Stimulated activated CD4-positive, alpha-beta T cell treated with anti-CD3 and anti-CD28 coated beads, Interleukin-2, amount 100 ng/mL, for 48 hours (primary cell): ENCODE results near the gene SHB.

Experiments
- DNase-seq, 2 donors: peaks; one replicate each; pipeline ENCODE4 v3.0.0-alpha.2; 2020

Gene SHB

GRCh38 chr9:37947977-37948376 is 121.0 kb downstream of the SHB start:
- DNase-seq, result no peak

DNA sequence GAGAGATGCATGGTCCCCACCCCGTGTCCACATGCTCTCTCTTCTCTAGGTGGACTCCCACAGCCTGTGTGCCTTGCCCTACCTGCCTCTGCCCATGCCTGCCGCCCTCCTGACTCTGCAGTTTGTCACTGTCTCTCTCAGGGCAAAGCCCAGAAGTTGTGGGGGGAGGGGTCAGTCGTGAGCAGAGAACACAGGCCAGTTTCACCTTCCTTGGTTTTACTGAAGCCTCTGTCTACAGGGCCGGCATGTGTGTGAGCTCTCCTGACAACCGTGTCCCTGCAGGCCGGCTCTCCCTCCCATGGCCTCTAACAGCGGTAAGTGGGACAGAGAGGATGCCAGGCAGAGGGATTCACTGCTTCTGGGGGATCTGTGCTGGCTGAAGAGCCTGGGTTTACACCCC is 121.6 kb downstream of the SHB start:
- no peak for DNase-seq

GRCh38 chr9:37946971-37947370 is 122.1 kb downstream of the SHB start:
- no peak for DNase-seq

- DNase-seq, result no peak
Observed at GRCh38 chr9:37946041-37946440, 123.0 kb downstream of the SHB start.

GRCh38 chr9:37944671-37945481 is 124.2 kb downstream of the SHB start:
- DNase-seq, result no peak

- DNase-seq, result no peak
Observed at GRCh38 chr9:37944266-37944650, 124.8 kb downstream of the SHB start.

DNA sequence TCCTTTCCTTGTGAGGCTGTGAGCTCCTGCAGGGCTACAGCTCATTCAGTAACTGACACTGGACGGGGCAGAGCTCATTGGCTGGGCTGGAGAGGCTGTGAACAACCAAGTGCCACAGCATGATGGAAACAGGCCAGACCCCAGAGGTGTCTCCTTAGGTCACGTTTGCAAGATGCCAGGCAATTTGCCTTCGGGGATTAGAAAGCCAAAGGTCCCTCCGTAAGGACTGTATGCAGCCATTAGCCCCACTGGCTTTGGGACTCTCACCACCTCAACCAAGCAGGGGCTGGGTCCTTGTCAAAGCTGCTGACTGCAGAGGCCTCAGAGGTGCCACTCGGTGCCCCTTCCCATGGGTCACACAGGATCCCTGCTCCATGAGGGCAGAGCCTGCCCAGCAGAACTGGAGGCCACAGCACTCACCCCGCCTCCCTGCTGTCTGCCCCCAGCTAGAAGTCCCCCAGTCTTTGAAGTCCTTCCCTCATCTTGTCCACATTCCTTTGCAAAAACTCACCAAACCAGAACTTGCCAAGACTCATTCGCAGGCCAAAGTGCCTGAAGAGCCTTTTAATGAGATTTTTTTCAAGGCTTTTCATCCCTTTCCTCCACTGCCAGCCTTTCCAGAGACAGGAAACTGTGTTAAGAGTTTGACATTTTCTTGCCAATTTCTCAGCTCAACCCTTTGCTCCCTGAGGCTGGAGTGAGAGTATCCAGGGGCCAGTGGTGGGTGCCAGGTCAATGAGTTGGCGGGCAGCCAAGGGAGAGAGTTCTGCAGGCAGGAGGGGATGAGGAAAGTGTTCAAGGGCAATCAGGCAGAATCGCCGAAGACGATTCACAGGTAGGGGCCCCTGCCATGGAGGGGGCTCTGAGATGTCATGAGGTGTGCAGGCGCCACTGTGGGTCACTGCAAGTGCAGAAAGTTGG is 125.4 kb downstream of the SHB start:
- no peak for DNase-seq

- no peak for DNase-seq
Observed at GRCh38 chr9:37942621-37943344, 126.2 kb downstream of the SHB start.

DNA sequence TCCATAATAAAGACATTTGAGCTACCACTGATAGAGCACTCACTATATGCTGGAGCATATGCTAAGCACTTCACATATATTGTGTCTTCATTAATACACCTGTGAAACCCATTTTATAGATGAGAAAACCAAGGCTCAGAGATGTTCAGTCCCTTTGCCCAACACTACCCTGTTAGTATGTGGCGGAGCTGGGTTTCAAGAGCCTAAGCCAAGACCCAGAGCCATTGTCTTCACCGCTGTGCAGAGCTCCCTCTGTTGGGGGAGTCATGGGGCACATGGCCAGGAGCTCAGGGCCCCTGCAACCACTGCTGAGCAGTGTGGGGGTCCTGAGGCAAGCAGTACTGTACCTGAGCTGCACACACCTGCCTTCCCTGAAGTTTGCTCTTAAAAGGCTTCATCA is 127.8 kb downstream of the SHB start:
- no peak for DNase-seq

GRCh38 chr9:37939575-37940095 is 129.4 kb downstream of the SHB start:
- no peak for DNase-seq

DNA sequence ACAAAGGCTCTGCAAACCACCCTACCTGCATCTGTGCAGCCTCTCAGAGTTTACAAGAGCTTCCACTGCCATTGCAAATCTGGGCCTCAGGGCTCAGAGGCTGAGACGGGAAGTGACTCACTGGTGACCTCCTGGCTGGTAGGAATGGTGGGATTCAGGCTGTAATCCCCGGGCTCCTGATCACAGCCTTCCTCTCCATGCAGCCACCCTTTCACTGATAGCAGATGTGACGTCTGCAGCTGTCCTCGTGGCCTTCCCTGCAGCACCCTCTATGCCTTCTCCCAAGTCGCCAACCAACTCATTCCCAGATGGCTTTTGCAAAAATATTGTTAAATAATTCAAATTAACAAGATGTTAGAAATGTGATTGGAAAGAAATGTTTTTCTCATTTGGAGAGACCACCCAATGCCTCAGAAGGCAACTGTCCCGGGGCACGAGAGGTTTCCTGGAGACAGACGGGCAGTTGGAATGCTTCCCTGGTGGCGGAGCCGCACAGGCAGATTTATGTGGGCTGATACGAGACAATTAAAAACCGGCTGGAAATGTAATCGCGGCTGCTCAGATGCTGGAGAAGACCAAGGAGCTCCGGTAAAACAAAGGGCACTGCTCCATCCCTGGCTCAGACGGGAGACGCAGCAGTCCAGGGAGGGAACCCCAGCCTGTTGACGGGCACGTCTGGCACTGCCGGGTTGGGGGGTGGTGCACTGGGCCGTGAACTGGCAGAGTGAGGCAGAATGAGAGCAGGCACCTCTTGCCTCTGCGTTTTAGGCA is 130.7 kb downstream of the SHB start:
- no peak for DNase-seq

GRCh38 chr9:37937366-37937765 is 131.7 kb downstream of the SHB start:
- no peak for DNase-seq

GRCh38 chr9:37936965-37937364 is 132.1 kb downstream of the SHB start:
- DNase-seq, result no peak

- DNase-seq, result no peak
Observed at GRCh38 chr9:37936376-37936775, 132.7 kb downstream of the SHB start.

DNA sequence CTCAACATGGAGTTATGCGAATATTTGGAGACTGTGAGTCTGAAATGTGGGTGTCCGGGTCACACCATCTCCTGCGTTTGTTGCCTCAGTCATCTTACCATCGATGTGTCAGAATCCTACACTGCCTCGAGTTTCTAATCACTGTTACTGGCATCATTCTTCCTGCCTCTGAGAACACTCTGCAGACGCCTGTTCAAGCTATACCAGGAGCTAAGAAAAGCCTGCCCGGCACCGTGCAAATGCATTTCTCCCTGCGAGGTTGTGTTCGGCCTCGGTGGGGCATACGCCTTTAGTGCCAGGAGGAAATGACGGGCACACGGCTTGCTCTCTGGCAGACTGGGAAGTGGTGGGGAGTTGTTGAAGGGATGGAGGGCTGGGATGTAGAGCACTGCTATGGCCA is 133.9 kb downstream of the SHB start:
- DNase-seq, result no peak

GRCh38 chr9:37931592-37931991 is 137.4 kb downstream of the SHB start:
- DNase-seq, result no peak

GRCh38 chr9:37929441-37929895 is 139.6 kb downstream of the SHB start:
- DNase-seq, result no peak

- DNase-seq, result no peak
Observed at GRCh38 chr9:37928552-37929430, 140.2 kb downstream of the SHB start.

DNA sequence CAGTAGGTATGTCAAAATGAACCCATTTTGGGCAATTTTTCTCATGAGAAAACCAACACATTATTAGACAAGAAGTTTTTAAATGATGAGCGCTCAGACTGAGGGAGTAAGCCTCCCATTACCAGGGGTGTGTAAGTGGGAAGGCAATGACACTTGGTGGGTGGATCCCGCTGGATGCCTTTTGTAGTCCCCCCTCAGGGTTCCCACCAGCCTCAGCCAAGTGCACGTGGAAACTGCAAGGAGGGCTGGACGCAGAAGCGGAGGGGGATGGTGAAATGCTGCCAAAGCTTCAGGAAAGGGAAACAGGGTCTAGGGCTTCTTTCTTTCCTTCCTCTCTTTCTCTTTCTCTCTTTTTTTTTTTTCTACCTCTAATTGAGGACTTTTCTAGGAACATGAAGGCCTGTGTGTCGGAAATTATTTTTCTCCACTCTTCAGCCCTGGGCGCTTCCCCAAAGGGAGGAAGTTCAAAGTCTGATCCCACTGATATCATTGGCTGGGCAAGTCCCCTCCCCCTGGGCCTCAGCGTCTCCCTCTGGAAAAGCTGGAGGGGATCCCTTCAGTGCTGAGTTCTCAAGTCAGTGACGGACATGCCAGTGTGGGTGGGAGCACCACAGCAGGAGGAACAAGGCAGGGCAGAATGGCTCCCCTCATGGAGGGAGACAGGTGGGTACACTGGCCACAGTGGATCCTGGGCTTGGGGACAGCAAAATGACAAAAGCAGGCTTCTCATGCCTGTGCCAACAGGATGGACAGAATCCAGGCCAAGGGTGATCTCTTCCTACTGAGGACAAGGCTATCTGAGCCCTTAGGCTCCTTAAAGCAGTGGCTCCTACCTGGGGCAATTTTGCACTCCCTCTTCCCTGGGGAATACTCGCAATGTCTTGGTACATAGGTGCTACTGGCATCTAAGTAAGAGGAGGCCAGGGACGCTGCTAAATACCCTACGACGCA is 141.2 kb downstream of the SHB start:
- DNase-seq, result no peak

DNA sequence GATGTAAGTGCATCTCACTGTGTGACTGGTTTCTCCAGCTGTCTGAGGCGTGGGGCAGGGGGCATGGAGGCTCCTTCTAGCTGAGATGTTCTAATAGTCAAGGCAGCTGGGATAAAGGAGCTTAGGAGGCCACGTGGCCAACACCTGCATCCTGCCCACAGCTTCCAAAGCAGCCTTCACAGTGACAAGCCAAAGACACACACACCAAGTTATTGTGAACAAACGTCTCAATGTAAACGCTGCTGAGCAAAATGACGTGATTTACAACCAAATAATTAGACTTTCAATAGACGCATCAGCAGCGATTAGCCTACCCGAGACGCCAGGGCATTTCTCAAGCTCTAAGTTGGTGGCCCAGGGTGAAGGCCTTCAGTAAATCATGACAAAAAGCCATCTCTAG is 141.9 kb downstream of the SHB start:
- no peak for DNase-seq
